Upper lobe of left lung (tissue), 6 donors: ENCODE measurements around the gene GRAP. TPM values are rescaled to one million over a fixed set of nuclear protein-coding genes. Genes with fewer than 3 reads are reported as not detected.
A peak's percentile ranks its signal among the peaks of the same experiment; 100 is the strongest.
"Not testable (repeated sequence)": the region's sequence is repeated elsewhere in the genome, so short reads cannot be mapped to it uniquely, and the experiment has no call there.

Experiments used
- ATAC-seq, 2 donors: fragments of 200-7000 bp; cut with Tn5 transposase; one replicate each; pipeline ENCODE4 v1.9.1; 2022; ENCODE audit warnings: mild to moderate bottlenecking in 2 of 2, moderate library complexity in 2 of 2; ENCODE audit not compliant: low FRiP score in 2 of 2
- DNase-seq, 2 donors: peaks; one replicate each; pipeline ENCODE4 v3.0.0-alpha.2; 2019 to 2020
- H3K27ac ChIP-seq, 4 donors: fragments of 200-600 bp; sonication (generic); one replicate each; pipeline ENCODE4 v1.5.1; 2016 to 2019
- H3K27me3 ChIP-seq, 4 donors: fragments of 200-600 bp; sonication (generic); one replicate each; pipeline ENCODE4 v1.5.1; 2017 to 2019
- H3K36me3 ChIP-seq, 4 donors: fragments of 200-600 bp; sonication (generic); one replicate each; pipeline ENCODE4 v1.5.1; 2016 to 2019
- H3K4me1 ChIP-seq, 4 donors: fragments of 200-600 bp; sonication (generic); one replicate each; pipeline ENCODE4 v1.5.1; 2018 to 2019
- H3K4me3 ChIP-seq, 4 donors: fragments of 200-600 bp; sonication (generic); one replicate each; pipeline ENCODE4 v1.5.1; 2017 to 2019; ENCODE audit warnings: mild to moderate bottlenecking in 2 of 4, moderate library complexity in 1 of 4
- H3K9me3 ChIP-seq, 4 donors: fragments of 200-600 bp; sonication (generic); one replicate each; pipeline ENCODE4 v1.5.1; 2018 to 2019
- EP300 ChIP-seq, 4 donors: sonication (generic); formaldehyde crosslinking; IDR thresholded peaks; one replicate each; pipeline ENCODE4 v1.5.1; 2017; ENCODE audit warnings: antibody characterized with exemption in 4 of 4, control low read depth in 2 of 4
- POLR2AphosphoS5 ChIP-seq, 2 donors: sonication (generic); formaldehyde crosslinking; IDR thresholded peaks; one replicate each; pipeline ENCODE4 v1.5.1; 2017; ENCODE audit warnings: antibody characterized with exemption in 2 of 2
- WGBS, 2 donors: methylation state at CpG; one replicate each; pipeline ENCODE4 v1.1.5; 2017 to 2018; 5-methylcytosine and 5-hydroxymethylcytosine counted together
- total RNA-seq, 6 donors: library from RNA; depleted of rRNA in 4 of 6; stranded (reverse); fragments of >200 nt in 4 of 6; gene quantifications; one replicate each; pipeline versions ENCODE4 v1.1.0 to v1.2.1, GENCODE V29; 2016 to 2021
- TF ChIP-seq, protein P1 (sequence below), 6 experiments: fragments of 450-650 bp in 4 of 6; fragments of 200-600 bp in 2 of 6; sonication (generic) in 2 of 6; IDR thresholded peaks; one replicate each; pipeline ENCODE4 v1.5.1; 2016 to 2019; ENCODE audit warnings: antibody characterized with exemption in 6 of 6
- donor health status: DM: no; HTN: no; CAD: no; lungs with moderate emphysema.
- donor health status: DM: no; HTN: yes; CAD: no; lungs with severe emphysema.

The GRAP gene
- total RNA-seq, 6 donors from 2014 or later: 3.1 to 11.3 (median 4.8) TPM

DNA sequence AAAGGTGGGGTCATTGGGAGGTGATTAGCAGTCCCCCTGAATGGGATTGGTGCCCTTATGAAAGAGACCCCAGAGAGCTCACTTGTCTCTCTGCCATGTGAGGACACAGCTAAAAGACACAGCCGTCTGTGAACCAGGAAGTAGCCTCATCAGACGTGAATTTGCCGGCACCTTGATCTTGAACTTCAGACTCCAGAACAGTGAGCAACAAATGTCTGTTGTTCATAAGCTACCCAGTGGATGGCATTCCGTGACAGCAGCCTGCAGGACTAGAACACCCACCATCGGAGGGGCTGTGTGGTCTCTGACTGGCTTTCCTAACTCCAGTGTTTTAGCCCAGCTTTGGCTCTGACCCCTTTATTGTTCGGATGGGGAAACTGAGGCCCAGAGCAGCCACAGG lies 9.2 kb downstream of the GRAP start:
- ATAC-seq: not testable (repeated sequence)

DNA sequence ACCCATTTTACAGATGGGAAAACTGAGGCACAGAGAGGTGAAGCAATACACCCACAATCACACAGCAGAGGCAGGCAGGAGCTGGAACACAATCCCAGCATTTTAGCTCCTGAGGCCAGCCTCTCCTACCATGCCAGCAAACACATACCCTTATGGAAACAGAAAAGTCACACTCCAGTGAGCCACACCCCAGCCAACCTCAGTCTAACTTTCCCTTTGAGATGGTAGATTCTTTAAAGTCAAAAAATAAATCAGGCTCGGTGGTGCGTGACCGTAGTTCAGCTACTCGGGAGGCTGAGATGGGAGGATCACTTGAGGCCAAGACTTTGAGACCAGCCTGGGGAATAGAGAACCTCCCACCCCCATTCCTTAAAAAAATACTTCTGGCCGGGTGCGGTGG lies 10.6 kb downstream of the GRAP start:
- not testable (repeated sequence) for H3K27ac ChIP-seq, H3K4me1 ChIP-seq, H3K36me3 ChIP-seq, H3K4me3 ChIP-seq, ATAC-seq, H3K27me3 ChIP-seq, DNase-seq, H3K9me3 ChIP-seq
- no CpG with 5 or more reads among the region's 6 CpGs for WGBS, 2 donors

More for the DNA sequence above, 9.2 kb downstream of the GRAP start:
- not testable (repeated sequence) for H3K36me3 ChIP-seq, H3K4me3 ChIP-seq, H3K27ac ChIP-seq, H3K4me1 ChIP-seq, H3K9me3 ChIP-seq, H3K27me3 ChIP-seq, DNase-seq
- WGBS, 2 donors: no CpG with 5 or more reads among the region's 6 CpGs

DNA sequence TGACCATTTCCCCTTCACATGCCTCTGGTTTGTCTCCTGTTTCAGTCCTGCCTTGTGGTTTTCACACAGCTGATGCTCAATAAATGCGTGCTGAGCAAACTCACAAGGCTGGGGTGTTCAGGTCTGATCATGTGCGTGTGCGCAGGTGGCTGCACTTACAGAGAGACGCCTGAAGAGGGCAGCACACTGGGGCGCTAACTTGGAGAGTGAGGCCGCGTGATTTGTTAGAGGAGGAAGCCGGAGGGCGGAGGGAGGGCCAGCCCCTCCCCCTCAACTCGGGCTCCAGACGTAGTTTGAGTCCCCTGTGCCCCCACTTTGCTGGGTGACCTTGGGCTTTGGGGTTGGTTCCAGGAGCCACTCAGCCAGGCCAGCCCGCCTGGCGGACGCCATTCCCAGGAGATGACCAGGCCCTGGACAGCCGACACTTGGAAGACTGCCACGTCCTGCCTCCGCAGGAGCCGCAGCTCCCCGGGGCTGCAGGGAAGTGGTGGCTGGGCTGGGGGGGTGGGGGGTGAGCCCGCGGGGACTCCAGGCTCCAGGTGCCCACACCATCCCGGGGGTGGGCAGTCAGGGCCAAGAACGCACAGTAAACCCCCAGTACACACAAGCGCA lies 14.3 kb downstream of the GRAP start:
- H3K4me1 ChIP-seq, H3K27ac ChIP-seq, DNase-seq, H3K4me3 ChIP-seq, H3K9me3 ChIP-seq, H3K27me3 ChIP-seq, H3K36me3 ChIP-seq: not testable (repeated sequence)
- ATAC-seq: peak; percentile 94 to 97
- WGBS, 2 donors: no CpG with 5 or more reads among the region's 24 CpGs

DNA sequence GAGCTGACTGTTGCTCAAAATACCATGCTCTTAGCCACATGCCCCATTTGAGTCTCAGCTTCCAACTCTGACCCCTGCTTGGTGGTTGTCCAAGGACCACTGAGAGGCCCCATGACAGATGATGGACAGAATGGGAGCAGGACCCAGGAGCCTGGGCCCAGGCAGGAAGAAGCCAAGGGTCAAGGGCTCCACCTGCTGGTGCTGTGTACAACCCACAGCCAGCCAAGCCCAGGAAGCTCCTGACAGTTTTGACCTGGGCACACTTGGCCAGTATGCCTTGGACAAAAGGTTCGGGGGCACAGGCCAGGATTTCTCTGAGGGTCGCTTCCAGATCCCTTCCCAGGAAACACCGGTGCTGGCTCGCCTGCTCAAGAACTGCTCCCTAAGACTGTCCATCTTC lies 15.0 kb downstream of the GRAP start:
- not testable (repeated sequence) for H3K27me3 ChIP-seq, H3K4me3 ChIP-seq, H3K36me3 ChIP-seq, H3K27ac ChIP-seq, H3K4me1 ChIP-seq, H3K9me3 ChIP-seq
- peak in 1 of 2 donors; percentile 81 for DNase-seq
- TF ChIP-seq, protein P1, sequence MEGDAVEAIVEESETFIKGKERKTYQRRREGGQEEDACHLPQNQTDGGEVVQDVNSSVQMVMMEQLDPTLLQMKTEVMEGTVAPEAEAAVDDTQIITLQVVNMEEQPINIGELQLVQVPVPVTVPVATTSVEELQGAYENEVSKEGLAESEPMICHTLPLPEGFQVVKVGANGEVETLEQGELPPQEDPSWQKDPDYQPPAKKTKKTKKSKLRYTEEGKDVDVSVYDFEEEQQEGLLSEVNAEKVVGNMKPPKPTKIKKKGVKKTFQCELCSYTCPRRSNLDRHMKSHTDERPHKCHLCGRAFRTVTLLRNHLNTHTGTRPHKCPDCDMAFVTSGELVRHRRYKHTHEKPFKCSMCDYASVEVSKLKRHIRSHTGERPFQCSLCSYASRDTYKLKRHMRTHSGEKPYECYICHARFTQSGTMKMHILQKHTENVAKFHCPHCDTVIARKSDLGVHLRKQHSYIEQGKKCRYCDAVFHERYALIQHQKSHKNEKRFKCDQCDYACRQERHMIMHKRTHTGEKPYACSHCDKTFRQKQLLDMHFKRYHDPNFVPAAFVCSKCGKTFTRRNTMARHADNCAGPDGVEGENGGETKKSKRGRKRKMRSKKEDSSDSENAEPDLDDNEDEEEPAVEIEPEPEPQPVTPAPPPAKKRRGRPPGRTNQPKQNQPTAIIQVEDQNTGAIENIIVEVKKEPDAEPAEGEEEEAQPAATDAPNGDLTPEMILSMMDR (IDR thresholded peaks at IDR 0.05): peak in 2 of 6 experiments; percentile 18 to 51
- ATAC-seq: peak; percentile 88 to 90
- 0% methylated on average over 1 of the region's 4 CpGs; no CpG with 5 or more reads in 1 of the 2 donors for WGBS, 2 donors

DNA sequence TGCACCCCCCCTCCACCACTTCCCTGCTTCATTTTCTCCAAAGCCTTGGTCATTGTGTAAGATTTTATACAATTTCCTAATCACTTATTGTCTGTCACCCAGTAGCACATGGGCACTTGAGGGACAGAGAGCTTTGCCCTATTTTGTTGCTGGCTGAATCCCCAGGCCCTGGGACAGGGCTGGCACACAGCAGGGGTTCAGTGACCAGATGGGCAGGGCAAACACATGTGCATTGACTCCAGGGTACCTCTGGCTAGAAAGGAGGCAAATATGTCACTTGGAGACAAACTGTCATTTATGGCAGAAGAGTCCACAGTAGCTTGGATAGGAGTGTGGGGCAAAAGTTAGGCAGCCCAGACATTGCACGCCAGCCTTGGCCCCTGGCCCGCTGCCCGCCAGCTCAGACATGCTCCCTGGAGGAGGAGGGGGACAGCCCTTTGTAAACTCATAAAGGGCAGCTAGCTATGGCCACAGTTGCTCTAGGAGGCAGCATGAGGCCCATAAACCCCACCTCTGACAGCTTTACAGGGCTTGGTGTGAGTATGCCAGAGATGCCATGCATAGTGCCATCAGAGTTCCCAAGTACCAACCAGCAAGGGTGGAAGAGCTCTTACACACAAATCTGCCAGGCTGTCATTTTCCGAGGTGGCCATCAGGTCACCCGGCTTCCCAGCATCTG lies 15.8 kb downstream of the GRAP start:
- WGBS, 2 donors: no CpG with 5 or more reads among the region's 5 CpGs
- ATAC-seq, DNase-seq, H3K36me3 ChIP-seq, H3K4me3 ChIP-seq, H3K27ac ChIP-seq, H3K9me3 ChIP-seq, H3K4me1 ChIP-seq, H3K27me3 ChIP-seq: not testable (repeated sequence)

DNA sequence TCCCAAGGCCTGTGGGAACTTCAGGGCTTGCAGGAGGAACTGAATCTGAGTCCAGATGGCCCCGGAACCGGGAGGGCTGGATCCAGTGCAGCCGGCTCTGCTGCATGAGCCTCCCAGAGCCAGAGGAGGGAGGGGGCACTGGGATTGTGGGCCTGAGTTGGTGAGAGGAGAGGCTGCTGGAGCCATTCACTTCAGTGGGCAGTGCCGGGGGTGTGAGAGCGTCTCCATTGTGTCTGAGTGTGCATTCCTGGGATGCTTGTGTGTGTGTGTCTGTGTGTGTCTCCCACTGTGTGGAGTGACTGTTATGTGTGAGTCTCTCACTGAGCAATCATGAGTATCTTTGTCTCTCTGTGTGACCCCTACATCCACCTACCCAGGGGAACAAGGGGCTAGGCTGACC lies 17.0 kb downstream of the GRAP start:
- DNase-seq, H3K4me3 ChIP-seq, H3K27ac ChIP-seq, H3K4me1 ChIP-seq, ATAC-seq, H3K27me3 ChIP-seq, H3K36me3 ChIP-seq, H3K9me3 ChIP-seq: not testable (repeated sequence)
- no CpG with 5 or more reads among the region's 5 CpGs for WGBS, 2 donors

DNA sequence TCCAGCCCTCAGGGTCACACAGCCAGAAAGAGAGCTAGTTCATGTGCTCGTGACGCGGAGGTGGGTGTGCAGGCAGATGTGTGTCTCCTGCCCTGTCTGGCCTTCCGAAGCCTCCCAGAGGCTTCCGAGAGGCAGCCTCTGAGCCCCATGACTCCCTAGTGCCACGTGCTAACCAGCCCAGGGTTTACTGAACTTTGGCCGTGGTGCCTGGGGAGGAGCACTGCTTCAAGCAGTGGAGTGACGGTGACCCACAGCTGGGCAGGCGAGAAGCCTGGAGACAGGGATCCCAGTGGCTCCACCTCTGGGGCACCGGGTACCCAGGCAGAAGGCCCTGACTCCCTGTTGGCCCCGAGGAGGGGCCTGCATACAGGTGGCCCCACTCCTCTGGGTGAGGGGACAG lies 18.1 kb downstream of the GRAP start:
- not testable (repeated sequence) for H3K27ac ChIP-seq, H3K9me3 ChIP-seq, DNase-seq, H3K27me3 ChIP-seq, ATAC-seq, H3K4me3 ChIP-seq, H3K36me3 ChIP-seq, H3K4me1 ChIP-seq
- no CpG with 5 or more reads among the region's 11 CpGs for WGBS, 2 donors

DNA sequence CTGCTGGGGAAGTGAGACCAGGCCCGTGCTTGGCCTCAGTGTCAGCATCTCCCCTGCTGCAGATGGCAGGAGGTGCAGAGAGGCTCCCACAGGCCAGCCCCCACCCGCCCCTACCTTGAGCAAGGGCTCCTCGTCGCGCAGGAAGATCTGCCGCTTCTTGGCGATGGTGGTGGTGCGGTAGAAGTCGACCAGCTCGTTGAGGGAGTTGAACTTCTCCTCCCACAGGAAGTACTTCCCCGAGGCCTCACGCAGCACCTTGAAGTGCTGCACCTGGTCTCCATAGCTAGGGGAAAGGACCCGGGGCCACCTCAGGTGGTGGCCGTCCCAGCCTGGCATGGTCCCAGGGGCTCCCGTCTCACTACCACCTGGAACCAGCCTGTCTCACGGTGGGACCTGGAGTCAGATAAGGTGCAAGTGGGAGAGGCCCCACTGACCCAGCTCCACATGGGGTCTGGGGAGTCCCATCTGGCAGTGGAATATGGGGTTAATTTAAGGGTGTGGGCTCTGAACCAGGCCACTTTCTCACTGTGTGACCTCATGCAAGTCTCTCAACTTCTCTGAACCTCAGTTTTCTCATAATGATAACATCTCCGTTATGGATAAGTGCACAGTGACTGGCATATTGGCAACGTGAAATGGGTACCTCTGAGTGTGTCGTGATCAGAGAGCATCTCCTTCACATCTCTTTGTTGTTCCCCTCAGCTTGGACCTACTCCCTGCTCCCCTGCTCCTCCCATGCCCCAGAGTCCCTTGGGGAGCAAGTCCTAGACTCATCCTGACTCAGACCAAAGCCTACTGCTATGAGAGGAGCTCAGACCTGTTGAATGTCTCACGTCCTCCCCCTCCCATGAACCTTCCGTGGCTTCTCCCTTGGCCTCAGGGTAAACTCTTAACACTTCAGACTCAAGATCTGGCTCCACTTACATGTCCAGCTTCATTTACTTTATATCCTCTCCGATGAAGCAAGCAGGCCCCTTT lies 22.4 kb downstream of the GRAP start:
- TF ChIP-seq POLR2AphosphoS5 (IDR thresholded peaks at IDR 0.05) (no peak), EP300 (IDR thresholded peaks at IDR 0.05) (no peak)
- WGBS, 2 donors: 78 to 82% methylated on average over 7 to 22 of the region's 22 CpGs
- Histone ChIP-seq H3K27ac (no peak overlapping the region), H3K36me3 (no peaks in the 10 kb centered on the region), H3K9me3 (no peaks in the 10 kb centered on the region), H3K4me3 (no peak overlapping the region), H3K27me3 (no peaks in the 10 kb centered on the region), H3K4me1 (no peaks in the 10 kb centered on the region)
- ATAC-seq (no peak), DNase-seq (peak in 1 of 2 donors; percentile 59)
